ENCODE data around the gene RSPH9. TPM values are rescaled to one million over a fixed set of nuclear protein-coding genes. Genes with fewer than 3 reads are reported as not detected.

The RSPH9 gene
- total and polyA plus RNA-seq, 5 donors: 0.11 to 0.29 (median 0.16) TPM; not detected in 1

DNA sequence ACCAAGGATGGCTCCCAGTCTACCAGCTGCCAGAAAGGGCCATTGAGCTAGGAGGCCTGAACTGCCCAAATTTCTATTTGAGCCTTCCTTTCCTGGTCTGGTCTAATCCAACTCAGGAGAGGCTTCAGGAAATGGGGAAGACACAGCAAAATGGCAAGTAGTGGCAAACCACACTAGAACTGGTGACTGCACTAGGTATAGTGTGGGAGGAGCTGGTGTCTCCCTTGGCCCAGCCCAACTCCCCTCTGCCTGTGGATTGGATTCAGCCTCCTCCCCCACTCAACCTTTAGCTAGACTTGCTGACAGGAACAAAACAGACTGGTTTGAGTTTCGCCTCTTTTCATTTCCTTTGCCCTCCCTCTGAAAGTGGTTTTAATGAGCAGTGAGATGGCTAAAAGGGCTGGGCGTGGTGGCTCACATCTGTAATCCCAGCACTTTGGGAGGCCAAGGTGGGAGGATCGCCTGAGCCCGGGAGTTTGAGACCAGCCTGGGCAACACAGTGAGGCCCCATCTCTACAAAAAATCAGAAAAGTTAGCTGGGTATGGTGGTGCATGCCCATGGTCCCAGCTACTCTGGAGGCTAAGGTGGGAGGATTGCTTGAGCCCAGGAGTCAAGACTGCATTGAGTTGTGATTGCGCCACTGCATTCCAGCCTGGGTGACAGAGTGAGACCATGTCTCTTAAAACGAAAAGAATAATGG lies 25.2 kb downstream of the RSPH9 start:
- ATAC-seq: peak; percentile 4 to 15
- no peaks in the 10 kb centered on the region for H3K27me3 ChIP-seq (ENCODE audit: control insufficient read depth, insufficient read depth)
- 70% methylated on average over 6 of the region's 6 CpGs for WGBS
- H3K27ac ChIP-seq (ENCODE audit: low read length): peak overlapping the region; percentile 61
- peaks cover 21% of the 10 kb centered on the region for H3K4me1 ChIP-seq (ENCODE audit: control insufficient read depth, insufficient read depth, low read length)
- intact Hi-C loops (cut with DNase I): loop anchor here (5.0 to 10.0 kb wide), 4 partner anchors 97 to 415 kb away; partner anchors contain the start of gene VEGFA (in 3 of the 4)
- DNase-seq: no peak
- no peak overlapping the region for H3K4me3 ChIP-seq (ENCODE audit: low read length)
- H3K9me3 ChIP-seq (ENCODE audit: control insufficient read depth, low read length): no peaks in the 10 kb centered on the region

DNA sequence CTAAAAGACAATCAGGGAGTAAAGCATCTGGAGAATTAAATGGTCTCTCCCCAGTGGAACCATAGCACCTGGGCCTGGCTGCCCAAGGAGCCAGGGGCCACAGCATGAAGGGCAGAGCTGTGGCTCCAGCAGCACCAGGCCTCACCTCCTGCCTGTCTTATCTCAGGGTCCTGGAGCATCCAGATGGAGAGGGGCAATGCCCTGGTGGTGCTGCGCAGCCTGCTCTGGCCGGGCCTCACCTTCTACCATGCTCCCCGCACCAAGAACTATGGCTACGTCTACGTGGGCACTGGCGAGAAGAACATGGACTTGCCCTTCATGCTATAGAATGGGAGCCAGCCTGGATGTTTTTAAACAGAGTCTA lies 25.8 kb downstream of the RSPH9 start:
- WGBS: 97% methylated on average over 6 of the region's 6 CpGs
- no peak for ATAC-seq
- peaks cover 21% of the 10 kb centered on the region for H3K4me1 ChIP-seq (ENCODE audit: control insufficient read depth, insufficient read depth, low read length)
- H3K4me3 ChIP-seq (ENCODE audit: low read length): no peak overlapping the region
- DNase-seq: no peak
- intact Hi-C loops (cut with DNase I): no loop called here
- no peaks in the 10 kb centered on the region for H3K9me3 ChIP-seq (ENCODE audit: control insufficient read depth, low read length)
- H3K27ac ChIP-seq (ENCODE audit: low read length): peak overlapping the region; percentile 1
- H3K27me3 ChIP-seq (ENCODE audit: control insufficient read depth, insufficient read depth): no peaks in the 10 kb centered on the region

DNA sequence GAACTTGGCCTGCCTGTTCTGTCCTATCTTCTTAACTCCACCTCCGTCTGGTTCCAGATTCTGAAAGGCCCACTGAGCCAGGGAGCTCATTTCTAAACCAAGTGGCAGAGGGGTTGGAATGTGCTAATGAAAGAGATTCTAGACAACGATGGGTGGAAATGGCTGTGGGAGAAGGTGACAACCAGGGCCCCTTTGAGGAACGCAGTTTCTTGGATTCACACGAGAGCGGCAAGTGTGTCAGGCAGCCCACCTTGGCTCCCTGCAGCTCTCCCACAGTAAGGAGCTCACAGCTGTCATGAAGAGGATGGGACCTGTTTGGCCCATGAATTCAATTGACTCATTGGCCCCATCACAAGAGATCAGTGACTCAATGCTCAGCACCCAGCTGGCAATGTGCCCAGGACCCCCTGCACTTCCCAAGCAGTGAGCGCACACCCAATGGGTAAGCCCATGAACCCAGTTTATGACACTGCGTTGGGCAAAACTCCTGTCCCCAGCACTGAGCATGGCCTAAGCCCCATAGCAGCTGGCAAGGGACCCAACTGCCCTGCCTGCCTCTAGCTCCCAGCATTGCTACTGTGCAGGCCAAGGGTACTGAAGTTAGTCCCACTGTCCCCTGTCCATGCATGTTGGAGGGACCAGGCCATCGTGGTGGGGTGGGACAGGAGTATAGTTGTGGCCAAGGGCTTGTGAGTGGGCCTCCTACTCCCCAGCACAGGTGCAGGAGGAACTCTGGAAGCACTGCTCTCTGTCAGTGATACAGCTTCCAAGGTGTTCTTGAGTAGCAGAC lies 26.4 kb downstream of the RSPH9 start:
- intact Hi-C loops (cut with DNase I): no loop called here
- DNase-seq: peak in 1 of 3 donors; percentile 67
- Histone ChIP-seq H3K27ac (ENCODE audit: low read length) (no peak overlapping the region), H3K9me3 (ENCODE audit: control insufficient read depth, low read length) (no peaks in the 10 kb centered on the region), H3K27me3 (ENCODE audit: control insufficient read depth, insufficient read depth) (no peaks in the 10 kb centered on the region), H3K4me1 (ENCODE audit: control insufficient read depth, insufficient read depth, low read length) (peaks cover 21% of the 10 kb centered on the region), H3K4me3 (ENCODE audit: low read length) (no peak overlapping the region)
- ATAC-seq: no peak
- 86% methylated on average over 8 of the region's 8 CpGs for WGBS

DNA sequence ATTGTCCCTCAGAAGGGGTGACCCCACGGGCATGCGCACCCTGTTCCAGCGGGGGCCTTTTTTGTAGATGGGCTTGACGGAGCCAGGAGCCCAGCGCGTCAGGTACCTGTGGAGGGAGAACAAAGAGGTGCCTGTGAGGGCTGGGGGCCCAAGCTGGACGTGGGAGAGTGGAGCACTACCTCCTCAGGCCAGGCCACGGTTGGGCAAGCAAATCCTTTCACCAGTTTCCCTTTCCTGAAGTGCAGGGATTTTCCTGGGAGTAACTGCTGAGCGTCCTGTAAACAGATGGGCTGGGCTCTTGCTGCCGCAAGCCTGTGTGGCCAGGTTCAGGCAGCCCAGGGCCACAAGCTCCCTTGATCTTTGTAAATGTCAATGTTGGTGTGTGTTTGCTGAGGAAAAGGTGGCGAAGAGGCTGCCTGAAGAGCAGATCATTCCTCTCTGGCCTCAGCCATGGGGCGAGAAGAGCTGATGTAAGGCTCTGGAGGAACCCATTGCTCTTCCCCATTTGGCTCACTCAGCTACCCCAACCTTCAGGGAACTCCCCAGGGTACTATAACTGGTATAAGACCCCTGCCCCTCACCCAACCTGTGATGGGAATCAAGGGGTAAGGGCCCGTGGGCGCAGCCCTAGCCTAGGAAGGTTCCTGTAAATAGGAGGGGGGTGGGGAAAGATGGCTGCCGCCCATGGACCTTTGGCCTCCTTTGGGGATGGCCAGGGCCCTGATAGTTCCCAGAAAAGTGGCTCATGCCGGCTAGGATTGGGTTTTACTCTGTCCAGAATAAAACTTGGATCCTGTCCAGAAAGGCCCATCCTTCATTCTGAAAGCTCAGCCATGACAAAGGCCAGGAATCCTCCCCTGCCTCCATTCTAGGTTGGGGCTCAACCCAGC lies 27.2 kb downstream of the RSPH9 start:
- intact Hi-C loops (cut with DNase I): no loop called here
- Histone ChIP-seq H3K4me3 (ENCODE audit: low read length) (no peak overlapping the region), H3K4me1 (ENCODE audit: control insufficient read depth, insufficient read depth, low read length) (peaks cover 21% of the 10 kb centered on the region), H3K9me3 (ENCODE audit: control insufficient read depth, low read length) (no peaks in the 10 kb centered on the region), H3K27ac (ENCODE audit: low read length) (no peak overlapping the region), H3K27me3 (ENCODE audit: control insufficient read depth, insufficient read depth) (no peaks in the 10 kb centered on the region)
- peak in 2 of 3 donors; percentile 44 to 56 for DNase-seq
- ATAC-seq: no peak
- WGBS: 83% methylated on average over 16 of the region's 16 CpGs

DNA sequence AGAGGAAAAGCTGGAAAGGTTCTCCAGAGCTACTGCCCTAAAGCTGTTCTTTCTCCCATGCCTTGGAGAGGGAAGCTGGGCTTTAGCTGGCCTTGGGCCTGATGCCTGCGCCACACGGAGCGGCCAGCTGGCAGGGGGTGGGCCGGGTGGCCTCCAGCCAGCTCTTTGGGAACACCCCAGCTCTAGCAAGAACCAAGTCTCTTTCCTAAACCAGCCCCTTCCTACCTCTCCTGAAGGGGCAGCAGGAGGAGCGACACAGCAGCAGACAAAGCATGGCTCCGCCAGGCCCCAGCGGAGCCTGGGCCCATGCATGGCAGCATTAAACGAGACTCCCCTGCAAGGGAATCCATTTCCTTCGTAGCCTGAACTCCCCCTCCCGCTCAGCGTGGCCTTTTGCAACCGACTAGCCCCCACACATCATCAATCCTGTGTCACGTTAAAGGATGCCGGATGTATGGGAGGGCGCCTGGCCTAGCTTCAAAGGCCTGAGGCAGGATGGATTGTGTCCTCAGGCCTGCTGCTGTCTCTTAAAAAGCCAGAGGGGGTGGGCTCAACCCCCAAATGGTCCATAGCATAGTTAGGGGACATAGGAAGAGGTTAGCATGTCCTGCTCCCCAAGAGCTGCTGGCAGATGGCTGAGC lies 28.7 kb downstream of the RSPH9 start:
- ATAC-seq: no peak
- H3K4me3 ChIP-seq (ENCODE audit: low read length): no peak overlapping the region
- no peak overlapping the region for H3K27ac ChIP-seq (ENCODE audit: low read length)
- 67% methylated on average over 15 of the region's 15 CpGs for WGBS
- intact Hi-C loops (cut with DNase I): no loop called here
- DNase-seq: peak in 1 of 3 donors; percentile 62
- H3K4me1 ChIP-seq (ENCODE audit: control insufficient read depth, insufficient read depth, low read length): peaks cover 15% of the 10 kb centered on the region
- H3K9me3 ChIP-seq (ENCODE audit: control insufficient read depth, low read length): no peaks in the 10 kb centered on the region
- no peaks in the 10 kb centered on the region for H3K27me3 ChIP-seq (ENCODE audit: control insufficient read depth, insufficient read depth)

DNA sequence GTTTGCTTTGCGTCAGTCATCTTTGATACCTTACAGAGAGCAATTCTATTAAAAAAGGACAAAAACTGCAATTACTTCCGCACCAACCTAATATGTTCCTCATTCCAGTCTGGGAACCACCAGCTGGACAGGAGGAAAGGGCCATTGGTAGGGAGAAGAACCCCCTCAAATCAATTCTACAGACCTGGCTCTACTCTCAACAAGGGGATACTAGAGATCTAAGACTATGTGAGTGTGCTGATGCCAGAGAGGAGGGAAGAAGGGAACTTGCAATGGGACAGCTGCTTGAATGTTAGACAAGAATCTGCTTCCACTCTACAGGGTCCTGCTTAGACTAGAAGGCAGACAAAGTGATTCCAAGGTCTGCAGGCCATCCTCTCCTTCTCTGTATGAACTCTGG lies 29.5 kb downstream of the RSPH9 start:
- ATAC-seq: no peak
- 98% methylated on average over 2 of the region's 2 CpGs for WGBS
- Histone ChIP-seq H3K27ac (ENCODE audit: low read length) (no peak overlapping the region), H3K27me3 (ENCODE audit: control insufficient read depth, insufficient read depth) (no peaks in the 10 kb centered on the region), H3K9me3 (ENCODE audit: control insufficient read depth, low read length) (no peaks in the 10 kb centered on the region), H3K4me3 (ENCODE audit: low read length) (no peak overlapping the region), H3K4me1 (ENCODE audit: control insufficient read depth, insufficient read depth, low read length) (peaks cover 8% of the 10 kb centered on the region)
- DNase-seq: no peak
- intact Hi-C loops (cut with DNase I): no loop called here

DNA sequence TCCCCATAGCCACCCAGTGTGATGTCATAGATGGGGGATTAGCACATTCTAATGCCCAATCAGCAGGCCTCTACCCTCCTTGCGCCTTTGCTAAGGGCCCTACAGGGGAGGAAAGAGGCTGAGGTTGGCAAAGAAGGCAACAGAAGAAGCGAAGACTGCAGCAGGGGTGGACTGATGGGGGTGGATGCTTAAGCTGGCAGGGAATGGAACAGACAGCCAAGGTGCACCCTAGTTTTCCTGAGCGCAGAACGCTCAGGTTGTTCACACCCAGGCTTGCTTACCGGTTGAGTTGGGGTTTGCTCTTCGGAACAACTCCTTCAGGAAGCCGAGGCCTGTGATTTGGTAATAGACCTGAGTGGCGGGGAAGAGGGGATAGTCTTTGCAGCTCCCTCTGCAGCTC lies 30.1 kb downstream of the RSPH9 start:
- Histone ChIP-seq H3K4me3 (ENCODE audit: low read length) (no peak overlapping the region), H3K27ac (ENCODE audit: low read length) (no peak overlapping the region), H3K9me3 (ENCODE audit: control insufficient read depth, low read length) (no peaks in the 10 kb centered on the region), H3K4me1 (ENCODE audit: control insufficient read depth, insufficient read depth, low read length) (peaks cover 2% of the 10 kb centered on the region), H3K27me3 (ENCODE audit: control insufficient read depth, insufficient read depth) (no peaks in the 10 kb centered on the region)
- WGBS: 93% methylated on average over 8 of the region's 8 CpGs
- intact Hi-C loops (cut with DNase I): no loop called here
- DNase-seq: no peak
- no peak for ATAC-seq

DNA sequence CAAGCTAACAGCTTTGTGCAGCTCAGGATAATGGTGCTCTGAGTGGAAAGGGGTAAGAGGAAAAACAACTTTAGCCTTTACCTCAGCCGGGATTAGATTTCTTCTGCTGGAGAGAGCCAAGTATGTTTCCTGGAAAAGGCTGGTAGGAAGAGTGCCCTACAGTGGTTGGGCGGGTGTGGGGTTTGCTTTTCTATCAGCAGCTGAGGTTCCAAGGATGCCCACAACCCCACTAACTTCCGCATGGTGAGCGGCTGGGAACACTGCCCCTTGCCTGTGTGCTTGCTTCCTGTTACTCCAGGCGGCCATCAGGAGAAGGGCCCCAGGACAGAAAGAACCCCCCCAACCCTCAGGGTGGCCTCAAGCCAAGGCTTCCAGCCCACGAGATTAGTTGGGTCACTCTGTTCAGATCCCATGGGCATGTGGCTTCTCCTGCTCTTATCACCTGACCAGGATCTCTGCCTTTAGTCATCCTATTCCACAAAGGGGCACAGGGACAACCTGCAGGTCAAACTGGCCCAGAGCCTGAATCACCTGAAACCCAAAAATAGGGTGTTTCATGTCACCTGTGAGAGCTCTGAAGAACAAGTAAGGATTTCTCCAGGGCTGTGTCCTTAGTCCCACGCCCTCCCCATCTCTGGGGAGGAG lies 32.2 kb downstream of the RSPH9 start:
- ATAC-seq: no peak
- no peak for DNase-seq
- 74% methylated on average over 7 of the region's 7 CpGs for WGBS
- H3K4me1 ChIP-seq (ENCODE audit: control insufficient read depth, insufficient read depth, low read length): peaks cover 2% of the 10 kb centered on the region
- no peak overlapping the region for H3K4me3 ChIP-seq (ENCODE audit: low read length)
- H3K27ac ChIP-seq (ENCODE audit: low read length): no peak overlapping the region
- no peaks in the 10 kb centered on the region for H3K27me3 ChIP-seq (ENCODE audit: control insufficient read depth, insufficient read depth)
- intact Hi-C loops (cut with DNase I): no loop called here
- no peaks in the 10 kb centered on the region for H3K9me3 ChIP-seq (ENCODE audit: control insufficient read depth, low read length)

DNA sequence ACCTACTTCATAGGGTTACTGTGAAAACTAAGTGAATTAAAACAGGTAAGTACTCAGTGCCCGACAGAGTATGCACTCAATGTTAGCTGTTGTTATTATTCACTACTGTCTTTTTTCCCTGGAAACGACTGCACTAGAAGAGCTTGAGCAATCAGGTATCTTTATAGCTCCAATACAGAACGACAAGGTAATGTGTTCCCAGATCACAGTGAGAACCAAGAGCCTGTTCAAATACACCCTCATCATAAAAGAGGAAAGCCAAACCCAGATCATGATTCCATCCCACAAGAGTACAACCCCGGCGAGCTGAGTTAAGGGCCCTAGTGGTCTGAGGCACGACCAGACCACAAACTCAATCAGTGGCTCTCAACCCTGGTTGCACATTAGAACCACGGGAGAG lies 32.9 kb downstream of the RSPH9 start:
- intact Hi-C loops (cut with DNase I): no loop called here
- Histone ChIP-seq H3K4me1 (ENCODE audit: control insufficient read depth, insufficient read depth, low read length) (peaks cover 5% of the 10 kb centered on the region), H3K4me3 (ENCODE audit: low read length) (no peak overlapping the region), H3K27me3 (ENCODE audit: control insufficient read depth, insufficient read depth) (no peaks in the 10 kb centered on the region), H3K27ac (ENCODE audit: low read length) (no peak overlapping the region), H3K9me3 (ENCODE audit: control insufficient read depth, low read length) (no peaks in the 10 kb centered on the region)
- 88% methylated on average over 7 of the region's 7 CpGs for WGBS
- no peak for ATAC-seq
- no peak for DNase-seq

DNA sequence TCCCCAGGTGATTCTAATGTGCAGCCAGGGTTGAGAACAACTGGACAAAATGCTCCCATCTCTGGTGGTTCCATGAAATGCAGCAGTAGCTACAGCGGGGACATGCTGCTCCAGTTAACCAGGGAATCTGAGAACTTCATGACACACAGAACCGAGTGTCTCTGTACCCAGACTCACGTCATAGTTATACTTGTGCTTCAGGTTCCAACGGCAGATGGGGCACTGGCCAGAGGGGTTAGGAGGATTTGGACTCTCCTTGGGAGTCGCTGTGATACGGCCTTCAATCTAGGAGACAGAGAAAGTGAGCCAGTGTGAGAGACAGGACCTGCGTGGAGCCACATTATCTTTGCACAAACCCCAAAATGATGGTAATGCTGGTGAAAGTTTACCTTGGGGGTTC lies 33.5 kb downstream of the RSPH9 start:
- intact Hi-C loops (cut with DNase I): no loop called here
- Histone ChIP-seq H3K27me3 (ENCODE audit: control insufficient read depth, insufficient read depth) (no peaks in the 10 kb centered on the region), H3K4me3 (ENCODE audit: low read length) (no peak overlapping the region), H3K27ac (ENCODE audit: low read length) (no peak overlapping the region), H3K9me3 (ENCODE audit: control insufficient read depth, low read length) (no peaks in the 10 kb centered on the region), H3K4me1 (ENCODE audit: control insufficient read depth, insufficient read depth, low read length) (peaks cover 10% of the 10 kb centered on the region)
- no peak for DNase-seq
- WGBS: 94% methylated on average over 7 of the region's 7 CpGs
- ATAC-seq: no peak
